Breast epithelium (tissue), 3 donors: Measurements from ENCODE around the gene KCNQ1OT1.

Source experiments
- POLR2A ChIP-seq: fragments of 450-650 bp; IDR thresholded peaks from one replicate; pipeline ENCODE4 v1.6.1; 2016; ENCODE audit warnings: antibody characterized with exemption, mild to moderate bottlenecking, moderate library complexity
- POLR2AphosphoS5 ChIP-seq, 3 donors: sonication (generic); formaldehyde crosslinking; IDR thresholded peaks; one replicate each; pipeline ENCODE4 v1.6.1; 2017; ENCODE audit warnings: antibody characterized with exemption in 3 of 3
- TF ChIP-seq, protein P1 (sequence below), 3 donors: fragments of 450-650 bp; IDR thresholded peaks; one replicate each; pipeline ENCODE4 v1.5.1; 2016 to 2017; ENCODE audit warnings: antibody characterized with exemption in 3 of 3, mild to moderate bottlenecking in 3 of 3, moderate library complexity in 3 of 3

GRCh38 chr11:2708151-2708581, 8.4 kb upstream of the KCNQ1OT1 start:
- TF ChIP-seq, protein P1, sequence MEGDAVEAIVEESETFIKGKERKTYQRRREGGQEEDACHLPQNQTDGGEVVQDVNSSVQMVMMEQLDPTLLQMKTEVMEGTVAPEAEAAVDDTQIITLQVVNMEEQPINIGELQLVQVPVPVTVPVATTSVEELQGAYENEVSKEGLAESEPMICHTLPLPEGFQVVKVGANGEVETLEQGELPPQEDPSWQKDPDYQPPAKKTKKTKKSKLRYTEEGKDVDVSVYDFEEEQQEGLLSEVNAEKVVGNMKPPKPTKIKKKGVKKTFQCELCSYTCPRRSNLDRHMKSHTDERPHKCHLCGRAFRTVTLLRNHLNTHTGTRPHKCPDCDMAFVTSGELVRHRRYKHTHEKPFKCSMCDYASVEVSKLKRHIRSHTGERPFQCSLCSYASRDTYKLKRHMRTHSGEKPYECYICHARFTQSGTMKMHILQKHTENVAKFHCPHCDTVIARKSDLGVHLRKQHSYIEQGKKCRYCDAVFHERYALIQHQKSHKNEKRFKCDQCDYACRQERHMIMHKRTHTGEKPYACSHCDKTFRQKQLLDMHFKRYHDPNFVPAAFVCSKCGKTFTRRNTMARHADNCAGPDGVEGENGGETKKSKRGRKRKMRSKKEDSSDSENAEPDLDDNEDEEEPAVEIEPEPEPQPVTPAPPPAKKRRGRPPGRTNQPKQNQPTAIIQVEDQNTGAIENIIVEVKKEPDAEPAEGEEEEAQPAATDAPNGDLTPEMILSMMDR (IDR thresholded peaks at IDR 0.05), result no peak
- TF ChIP-seq POLR2A, result no peak
- no peak for TF ChIP-seq POLR2AphosphoS5 (IDR thresholded peaks at IDR 0.05)
